Myocyte (in vitro differentiated cells): ENCODE data around the gene PINLYP. TPM values are rescaled to one million over a fixed set of nuclear protein-coding genes. Genes with fewer than 3 reads are reported as not detected.
"Not testable (repeated sequence)": the region's sequence is repeated elsewhere in the genome, so short reads cannot be mapped to it uniquely, and the experiment has no call there.

ENCODE experiments used
- DNase-seq: peaks from one replicate; pipeline ENCODE4 v3.0.0-alpha.2; 2012; ENCODE audit warnings: low read depth
- total RNA-seq: library from RNA; depleted of rRNA; stranded (reverse); fragments of >200 nt; gene quantifications from 2 replicates; pipeline ENCODE4 v1.2.3, GENCODE V29; 2014

Gene PINLYP
- total RNA-seq, 1 donor from 2014 or later, result 0.94 TPM

- not testable (repeated sequence) for DNase-seq
Measured at GRCh38 chr19:43547926-43548325, 27.7 kb upstream of the PINLYP start.

DNA sequence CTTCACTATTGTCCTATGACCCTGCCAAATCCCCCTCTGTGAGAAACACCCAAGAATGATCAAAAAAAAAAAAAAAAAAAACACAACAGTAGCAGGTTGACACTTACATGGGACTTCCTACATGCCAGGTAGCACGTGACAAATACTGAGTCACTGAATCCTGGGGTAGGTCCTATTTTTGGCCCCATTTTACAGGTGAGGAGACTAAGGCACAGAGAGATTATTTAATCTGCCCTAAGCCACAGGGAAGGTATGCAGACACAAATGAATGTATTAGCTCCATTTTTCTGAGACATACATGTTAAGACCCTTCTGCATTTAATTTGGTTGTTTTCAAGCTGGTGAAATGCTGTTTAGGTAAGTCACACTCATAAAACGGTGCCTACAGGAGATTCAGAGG, 26.9 kb upstream of the PINLYP start:
- DNase-seq, result no peak

DNA sequence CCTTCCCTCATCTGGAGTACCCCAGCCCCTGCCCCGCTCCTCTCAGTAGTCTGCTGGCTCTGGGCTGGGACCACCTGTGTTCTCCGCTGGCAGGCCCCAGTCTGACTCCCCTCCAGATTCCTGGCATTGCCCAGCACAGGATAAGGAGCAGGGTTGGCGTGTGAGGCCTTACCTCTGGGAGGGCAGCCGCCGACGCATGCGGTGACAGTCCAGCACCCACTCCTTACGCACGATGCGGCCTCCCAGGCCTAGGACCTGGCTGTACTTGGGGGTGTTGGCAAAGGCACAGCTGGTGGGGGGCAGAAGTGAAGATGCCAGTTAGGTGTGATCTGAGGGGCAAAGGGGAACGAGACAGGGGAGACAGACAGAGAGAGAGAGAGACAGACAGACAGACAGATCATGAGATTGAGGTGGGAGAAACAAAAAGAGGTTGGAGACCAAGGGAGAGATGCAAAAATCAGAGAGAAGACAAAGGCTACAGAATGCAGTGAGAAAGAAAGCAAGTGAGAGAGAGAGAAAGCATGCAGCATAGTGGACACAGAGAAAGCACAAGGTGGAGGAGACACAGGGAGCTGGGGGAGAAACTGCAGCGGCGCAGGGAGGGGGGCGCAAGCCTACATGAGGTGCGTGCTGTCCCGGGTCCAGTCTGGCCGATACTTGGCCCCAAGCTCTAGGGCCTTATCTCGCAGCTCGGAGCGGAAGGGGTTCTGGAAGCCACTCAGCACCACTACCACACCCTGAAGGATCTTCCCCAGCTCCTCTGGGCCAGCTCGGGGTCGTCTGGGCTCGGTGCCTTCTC, 24.0 kb upstream of the PINLYP start:
- DNase-seq, result no peak

DNA sequence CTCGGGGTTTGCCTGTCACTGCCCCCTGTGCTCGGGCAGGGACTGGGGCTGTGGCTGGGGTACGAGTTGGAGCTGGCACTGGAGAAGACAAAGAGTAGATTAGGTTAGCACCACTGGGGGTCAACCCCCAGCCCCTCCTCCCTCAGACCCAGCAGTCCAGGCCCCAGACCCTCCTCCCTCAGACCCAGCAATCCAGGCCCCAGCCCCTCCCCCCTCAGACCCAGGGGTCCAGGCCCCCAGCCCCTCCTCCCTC, 23.5 kb upstream of the PINLYP start:
- no peak for DNase-seq

GRCh38 chr19:43552616-43553015, 23.0 kb upstream of the PINLYP start:
- no peak for DNase-seq

DNA sequence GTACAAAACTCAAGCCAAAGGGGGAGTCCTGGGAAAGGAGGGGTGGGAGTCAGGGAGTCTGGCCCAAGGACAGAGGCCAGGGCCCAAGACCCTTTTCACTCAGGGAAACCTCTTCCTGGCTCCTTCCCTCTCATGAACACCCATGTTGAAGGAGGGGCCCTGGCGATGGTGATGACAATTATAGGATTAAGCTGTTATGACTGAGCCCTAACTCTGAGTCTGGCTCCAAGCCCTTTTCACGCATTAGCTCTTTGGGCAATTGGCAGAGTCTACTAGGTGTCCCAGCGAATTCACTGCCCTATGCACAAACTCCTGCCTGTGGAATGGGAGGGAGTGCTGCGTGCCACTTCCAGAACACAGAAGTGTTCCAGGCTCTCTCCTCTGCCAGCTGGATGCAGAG, 21.9 kb upstream of the PINLYP start:
- no peak for DNase-seq

DNA sequence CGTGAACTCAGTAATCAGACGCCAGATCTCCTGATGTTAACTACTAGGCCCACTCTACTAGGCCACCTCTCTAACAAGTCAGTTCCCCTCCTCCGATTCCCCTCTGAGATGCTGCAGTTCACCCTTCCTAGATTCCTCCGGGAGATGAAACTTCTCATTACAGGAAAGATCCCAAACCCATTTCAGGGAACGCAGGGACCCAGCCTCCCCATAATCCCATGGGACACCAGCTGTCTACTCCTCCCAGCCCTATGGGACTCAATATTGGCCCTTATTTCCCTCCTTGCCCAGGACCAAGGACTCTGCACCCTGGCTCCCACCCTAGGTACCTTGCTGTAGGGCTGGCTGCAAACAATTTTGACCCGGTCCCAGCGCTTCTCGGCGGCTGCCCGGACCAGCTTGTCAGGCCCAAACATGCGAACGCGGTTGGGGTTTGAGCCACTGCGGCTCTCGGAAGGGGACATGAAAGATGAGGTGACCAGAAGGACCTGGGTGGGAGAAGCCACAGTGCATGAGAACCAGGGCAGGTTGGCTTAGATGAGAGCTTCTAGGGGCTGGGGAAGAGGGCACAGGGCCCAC, 21.2 kb upstream of the PINLYP start:
- no peak for DNase-seq

GRCh38 chr19:43555185-43555770, 20.3 kb upstream of the PINLYP start:
- peak; percentile 76 for DNase-seq

GRCh38 chr19:43560687-43561086, 14.9 kb upstream of the PINLYP start:
- DNase-seq, result no peak

- DNase-seq, result no peak
Measured at GRCh38 chr19:43561139-43561970, 14.2 kb upstream of the PINLYP start.

DNA sequence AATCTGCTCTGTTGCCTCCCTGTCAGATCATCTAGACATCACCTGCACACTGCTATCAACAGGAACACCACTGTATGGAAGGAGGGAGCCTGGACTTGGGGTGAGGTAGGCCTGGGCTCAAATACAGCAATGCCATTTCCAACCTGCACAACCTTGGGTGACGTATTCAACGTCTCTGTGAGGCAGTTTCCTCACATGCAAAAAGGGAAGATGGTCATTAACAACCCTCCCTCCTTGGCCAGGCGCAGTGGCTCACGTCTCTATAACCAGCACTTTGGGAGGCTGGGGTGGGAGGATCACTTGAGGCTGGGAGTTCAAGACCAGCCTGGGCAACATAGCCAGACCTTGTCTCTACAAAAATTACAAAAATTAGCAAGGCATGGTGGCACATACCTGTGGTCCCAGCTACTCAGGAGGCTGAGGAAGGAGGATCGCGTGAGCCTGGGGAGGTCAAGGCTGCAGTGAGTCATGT, 13.3 kb upstream of the PINLYP start:
- no peak for DNase-seq

DNA sequence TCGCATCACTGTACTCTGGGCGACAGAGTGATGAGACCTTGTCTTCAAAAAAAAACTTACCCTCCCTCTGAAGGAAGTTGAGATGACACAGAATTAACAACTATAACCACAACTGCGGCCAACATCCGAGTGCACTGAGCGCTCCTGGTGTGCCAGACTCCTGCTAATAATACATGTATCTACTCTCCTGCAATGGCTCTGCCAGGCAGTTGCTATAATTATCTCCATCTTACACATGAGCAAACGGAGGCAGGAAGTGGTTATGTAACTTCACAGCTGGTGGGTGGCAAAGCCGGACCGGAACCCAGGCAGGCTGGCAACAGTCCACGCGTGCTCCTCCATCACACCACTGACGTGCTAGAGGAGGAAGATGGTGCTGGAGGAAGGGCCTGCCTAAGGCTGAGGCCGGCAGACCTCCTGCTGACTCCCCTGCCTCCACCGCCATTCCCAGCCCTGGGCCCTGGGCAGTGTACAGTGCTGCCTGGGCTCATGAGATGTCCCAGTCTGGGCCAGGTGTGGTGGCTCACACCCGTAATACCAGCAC, 12.8 kb upstream of the PINLYP start:
- DNase-seq, result peak; percentile 98

GRCh38 chr19:43563816-43564457, 11.7 kb upstream of the PINLYP start:
- DNase-seq, result no peak

DNA sequence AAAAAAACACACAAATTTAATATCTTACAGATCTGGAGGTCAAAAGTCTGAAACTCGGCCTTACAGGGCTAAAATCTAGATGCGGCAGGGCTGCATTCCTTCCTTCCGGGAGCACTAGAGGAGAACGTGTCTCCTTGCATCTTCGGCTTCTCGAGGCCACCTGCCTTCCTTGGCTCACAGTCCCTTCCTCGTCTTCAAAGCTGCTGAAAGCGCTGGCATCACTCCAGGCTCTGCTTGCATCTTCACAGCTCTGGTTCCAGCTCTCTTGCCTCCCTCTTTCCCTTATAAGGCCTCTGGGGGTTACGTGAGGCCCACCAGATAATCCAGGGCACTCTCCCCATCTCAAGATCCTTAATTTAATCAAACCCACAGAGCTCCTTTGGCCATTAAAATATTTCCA, 10.8 kb upstream of the PINLYP start:
- no peak for DNase-seq

DNA sequence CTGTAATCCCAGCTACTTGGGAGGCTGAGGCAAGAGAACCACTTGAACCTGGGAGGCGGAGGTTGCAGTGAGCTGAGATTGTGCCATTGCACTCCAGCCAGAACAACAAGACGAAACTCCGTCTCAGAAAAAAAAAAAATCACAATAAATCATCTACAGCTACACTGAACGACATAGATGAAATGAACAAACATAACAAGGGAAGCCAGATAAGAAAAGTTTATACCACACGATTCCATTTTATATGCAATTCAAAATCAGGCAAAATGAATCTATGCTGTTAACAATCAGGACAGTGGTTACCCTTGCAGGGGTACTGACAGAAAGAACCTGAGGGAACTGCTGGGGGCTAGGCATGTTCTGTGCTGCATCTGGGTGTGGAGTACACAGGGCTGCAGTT, 5.9 kb upstream of the PINLYP start:
- no peak for DNase-seq

DNA sequence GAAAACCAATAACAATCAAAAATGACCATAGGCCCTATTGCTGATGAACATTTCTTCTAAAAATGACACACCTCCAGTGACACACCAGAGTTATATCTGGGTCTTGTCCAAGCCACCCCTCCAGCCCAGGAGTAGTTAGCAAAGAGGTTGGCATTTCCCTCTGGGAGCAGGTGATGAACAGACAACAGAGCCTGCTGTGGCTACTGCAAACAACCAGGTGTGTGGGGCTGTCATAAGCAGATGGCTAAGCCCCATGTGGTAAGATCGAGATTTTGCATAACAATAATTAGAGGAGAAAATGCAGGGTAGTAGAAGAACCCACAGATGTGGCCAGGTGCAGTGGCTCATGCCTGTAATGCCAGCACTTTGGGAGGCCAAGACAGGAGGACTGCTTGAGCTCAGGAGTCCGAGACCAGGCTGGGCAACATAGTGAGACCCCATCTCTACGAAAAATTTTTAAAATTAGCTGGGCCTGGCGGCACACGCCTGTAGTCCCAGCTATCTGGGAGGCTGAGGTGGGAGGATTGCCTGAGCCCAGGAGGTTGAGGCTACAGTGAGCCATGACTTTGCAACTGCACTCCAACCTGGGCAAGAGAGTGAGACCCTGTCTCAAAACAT, 5.3 kb upstream of the PINLYP start:
- DNase-seq, result peak; percentile 32

- no peak for DNase-seq
Measured at GRCh38 chr19:43572171-43572588, 3.4 kb upstream of the PINLYP start.

DNA sequence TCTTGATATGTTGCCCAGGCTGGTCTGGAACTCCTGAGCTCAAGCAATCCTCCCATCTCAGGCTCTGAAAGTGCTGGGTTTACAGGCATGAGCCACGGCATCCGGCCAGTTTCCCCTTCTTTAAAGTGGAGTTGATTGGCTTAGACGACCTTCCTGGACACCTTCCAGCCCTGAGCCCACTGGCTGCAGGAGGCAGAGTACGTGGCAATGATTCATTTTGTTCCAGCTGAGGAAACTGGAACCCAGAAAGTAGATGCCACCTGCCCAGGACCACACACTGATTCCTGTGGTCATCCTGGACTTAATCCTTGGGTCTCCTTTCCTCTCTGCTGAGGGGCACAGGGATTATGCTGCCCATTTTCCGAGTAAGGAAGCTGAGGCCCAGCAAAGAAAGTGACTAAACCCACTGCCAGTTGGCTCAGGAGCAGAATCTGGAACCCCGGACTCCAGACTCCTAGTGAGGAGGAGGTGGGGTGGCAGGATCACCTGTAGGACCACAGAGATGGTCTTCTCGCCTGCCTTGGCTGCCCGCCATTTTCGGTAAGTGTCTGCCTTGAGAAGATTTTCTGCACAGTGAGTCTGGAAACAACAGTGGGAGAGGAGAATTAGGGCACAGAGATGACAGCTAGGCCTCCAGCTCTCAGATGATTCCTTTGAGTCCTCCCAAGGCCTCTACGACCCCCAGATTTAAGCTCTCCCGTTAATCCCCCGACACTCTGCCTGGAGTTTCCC, 1.0 kb upstream of the PINLYP start:
- DNase-seq, result peak; percentile 37

- no peak for DNase-seq
Measured at GRCh38 chr19:43575955-43576878, 616 bp downstream of the PINLYP start.
